CD4-positive, alpha-beta T cell treated with Interleukin-17A for 1 hour (primary cell): ENCODE measurements around the gene JPH3.

Experiments used
- DNase-seq: peaks from one replicate; pipeline ENCODE4 v3.0.0-alpha.2; 2020

Gene JPH3

GRCh38 chr16:87601401-87601981 is 817 bp upstream of the JPH3 start:
- DNase-seq: no peak

DNA sequence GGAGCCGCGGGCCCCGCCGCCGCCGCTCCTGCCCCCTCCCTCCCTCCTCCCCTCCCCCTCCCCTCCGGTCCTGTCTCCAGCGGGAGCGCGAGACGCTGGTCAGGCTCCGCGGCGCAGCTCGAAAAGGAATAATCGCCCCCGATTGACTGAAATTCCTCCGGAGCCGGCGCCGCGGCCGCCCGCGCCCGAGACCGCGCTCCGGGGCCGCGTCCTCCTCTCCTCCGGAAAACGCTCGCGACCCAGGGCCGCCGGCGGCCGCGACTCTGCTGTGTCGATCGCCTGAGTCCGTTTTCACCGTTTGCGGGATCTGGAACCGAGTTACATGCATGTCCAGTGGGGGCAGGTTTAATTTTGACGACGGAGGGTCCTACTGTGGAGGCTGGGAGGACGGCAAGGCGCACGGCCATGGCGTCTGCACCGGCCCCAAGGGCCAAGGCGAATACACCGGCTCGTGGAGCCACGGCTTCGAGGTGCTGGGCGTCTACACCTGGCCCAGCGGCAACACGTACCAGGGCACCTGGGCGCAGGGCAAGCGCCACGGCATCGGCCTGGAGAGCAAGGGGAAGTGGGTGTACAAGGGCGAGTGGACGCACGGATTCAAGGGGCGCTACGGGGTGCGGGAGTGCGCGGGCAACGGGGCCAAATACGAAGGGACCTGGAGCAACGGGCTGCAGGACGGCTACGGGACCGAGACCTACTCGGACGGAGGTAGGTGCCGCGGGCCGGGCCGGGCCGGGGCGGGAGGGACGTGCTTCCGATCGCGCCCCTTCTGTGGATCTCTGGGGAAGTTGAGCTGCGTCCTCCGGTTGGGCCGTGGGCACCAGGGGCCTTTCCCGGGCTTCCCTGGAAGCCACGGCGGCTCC is 744 bp downstream of the JPH3 start:
- DNase-seq: no peak

GRCh38 chr16:87603684-87604633 is 1.7 kb downstream of the JPH3 start:
- no peak for DNase-seq

DNA sequence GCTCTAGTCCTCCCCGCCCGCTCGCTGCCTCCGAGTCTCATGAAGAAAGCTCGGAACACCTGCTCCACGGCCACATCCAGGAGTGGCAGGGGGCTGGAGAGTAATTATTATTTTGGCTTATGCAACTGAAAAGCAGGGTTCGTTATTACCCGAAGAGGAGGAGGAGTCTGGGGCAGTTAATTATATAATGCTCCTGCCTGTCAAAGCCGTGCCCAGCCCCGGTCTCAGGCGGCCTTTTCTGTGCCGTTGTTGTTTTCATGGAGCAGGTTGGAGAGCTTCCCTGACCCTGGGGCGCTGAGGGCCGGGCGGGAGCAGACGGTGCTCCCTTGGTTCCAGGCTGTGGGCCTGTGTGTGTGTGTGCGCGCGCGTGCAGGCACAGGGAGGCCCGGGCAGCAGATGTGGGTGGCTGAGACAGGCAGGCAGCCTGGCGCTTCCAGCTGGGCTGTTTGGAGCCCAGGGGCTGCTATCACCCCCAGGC is 2.4 kb downstream of the JPH3 start:
- DNase-seq: no peak

DNA sequence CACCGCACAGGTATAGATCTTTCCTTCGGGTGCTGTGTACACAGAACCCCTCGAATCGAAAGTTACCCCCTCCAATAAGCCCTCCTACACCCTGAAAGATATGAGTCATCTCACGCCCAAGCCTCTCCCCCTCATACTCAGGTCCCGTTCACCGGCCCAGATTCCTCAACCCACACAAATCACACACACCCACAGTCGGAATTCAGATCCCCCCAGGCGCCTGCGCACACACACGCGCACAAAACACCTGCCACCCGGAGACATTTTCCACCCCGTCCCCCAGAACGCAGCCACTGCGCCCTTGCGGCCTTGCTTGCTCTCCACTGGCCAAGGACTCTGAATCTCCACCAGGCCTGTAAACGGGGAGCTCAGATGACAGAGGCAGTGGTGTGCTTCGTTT is 4.9 kb downstream of the JPH3 start:
- no peak for DNase-seq

GRCh38 chr16:87607871-87608270 is 5.6 kb downstream of the JPH3 start:
- DNase-seq: no peak

DNA sequence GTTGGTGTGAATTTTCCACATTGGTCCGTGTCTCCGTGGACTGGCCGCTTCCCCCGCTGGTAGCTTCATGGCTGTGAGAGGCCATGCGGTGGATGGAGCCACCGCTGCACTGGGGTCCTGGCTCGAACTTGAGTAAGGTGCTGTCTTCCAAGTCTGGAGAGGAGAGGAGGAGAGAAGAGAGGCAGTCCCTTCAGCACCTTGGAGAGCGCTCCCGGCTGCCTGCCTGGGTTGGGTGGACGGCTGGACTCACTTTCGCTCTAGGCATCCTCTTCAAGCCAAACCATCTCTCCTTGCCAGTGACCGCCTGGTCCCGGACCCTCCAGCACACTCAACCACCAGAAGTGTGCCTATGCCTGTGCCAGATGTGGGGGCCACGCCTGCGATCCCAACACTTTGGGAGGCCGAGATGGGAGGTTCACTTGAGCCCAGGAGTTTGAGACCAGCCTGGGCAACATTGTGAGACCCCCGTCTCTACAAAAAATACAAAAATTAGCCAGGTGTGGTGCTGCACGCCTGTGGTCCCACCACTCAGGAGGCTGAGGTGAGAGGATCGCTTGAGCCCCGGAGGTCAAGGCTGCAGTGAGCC is 6.2 kb downstream of the JPH3 start:
- peak; percentile 18 for DNase-seq

DNA sequence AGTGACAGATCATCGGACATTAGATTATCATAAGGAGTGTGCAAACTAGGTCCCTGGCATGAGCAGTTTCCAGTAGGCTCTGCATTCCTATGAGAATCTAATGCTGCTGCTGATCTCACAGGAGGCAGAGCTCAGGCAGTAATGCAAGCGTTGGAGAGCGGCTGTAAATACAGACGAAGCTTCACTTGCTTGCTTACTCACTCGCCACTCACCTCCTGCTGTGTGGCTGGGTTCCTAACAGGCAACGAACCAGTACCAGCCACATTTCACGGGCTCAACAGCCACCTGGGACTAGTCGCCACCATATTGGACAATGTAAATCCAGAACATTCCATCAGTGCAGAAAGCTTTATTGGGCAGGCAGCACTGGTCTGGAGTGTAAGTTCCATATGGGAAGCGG is 7.7 kb downstream of the JPH3 start:
- no peak for DNase-seq

- DNase-seq: no peak
Measured at GRCh38 chr16:87611456-87611855, 9.1 kb downstream of the JPH3 start.

GRCh38 chr16:87613961-87614360 is 11.7 kb downstream of the JPH3 start:
- no peak for DNase-seq

GRCh38 chr16:87615621-87616041 is 13.3 kb downstream of the JPH3 start:
- DNase-seq: no peak

GRCh38 chr16:87616556-87616955 is 14.2 kb downstream of the JPH3 start:
- DNase-seq: no peak

- DNase-seq: no peak
Measured at GRCh38 chr16:87618216-87618615, 15.9 kb downstream of the JPH3 start.

- DNase-seq: no peak
Measured at GRCh38 chr16:87619360-87620200, 17.3 kb downstream of the JPH3 start.

DNA sequence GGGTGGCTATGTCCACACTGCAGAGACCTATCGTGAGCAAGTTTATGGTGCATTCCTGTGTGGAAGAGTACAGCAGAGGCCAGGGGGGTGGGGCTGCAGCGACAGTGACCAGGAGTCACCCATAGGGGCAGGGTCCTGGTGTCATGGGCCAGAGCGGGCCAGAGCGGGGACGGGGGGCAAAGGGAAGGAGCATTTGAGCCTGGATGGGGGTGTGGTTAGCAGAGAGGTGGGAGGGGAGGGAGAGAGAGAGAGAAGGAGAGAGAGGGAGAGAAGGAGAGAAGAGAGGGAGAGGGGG is 17.8 kb downstream of the JPH3 start:
- DNase-seq: no peak

- DNase-seq: no peak
Measured at GRCh38 chr16:87621550-87621829, 19.2 kb downstream of the JPH3 start.

- DNase-seq: no peak
Measured at GRCh38 chr16:87621976-87622713, 19.8 kb downstream of the JPH3 start.

GRCh38 chr16:87622756-87623319 is 20.5 kb downstream of the JPH3 start:
- DNase-seq: no peak

DNA sequence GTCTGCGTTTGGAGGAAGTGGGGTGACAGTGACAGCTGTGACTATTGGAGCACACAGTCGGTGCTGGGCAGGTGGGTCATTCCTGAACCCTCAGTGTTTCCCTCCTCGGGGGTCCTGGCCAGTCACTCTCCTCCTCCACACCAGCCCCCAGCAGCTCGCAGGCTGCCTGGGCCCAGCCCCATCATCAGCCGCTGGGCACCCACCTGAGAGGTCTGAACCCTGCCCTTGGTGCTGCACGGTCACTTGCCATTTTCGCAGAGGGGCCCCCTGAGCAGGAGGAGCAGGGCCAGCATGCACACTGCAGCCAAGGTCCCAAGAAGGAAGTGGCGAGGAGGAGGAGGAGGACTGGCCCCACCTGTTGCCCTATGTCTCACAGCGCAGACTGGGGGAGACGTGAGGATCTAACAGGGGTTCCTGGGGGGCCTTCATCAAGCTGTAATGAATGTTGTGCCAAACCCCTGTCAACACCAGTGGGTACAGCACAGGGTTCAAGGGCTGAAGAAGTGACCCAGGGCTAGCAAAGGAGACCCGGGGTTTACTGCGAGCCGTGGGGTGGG is 23.0 kb downstream of the JPH3 start:
- DNase-seq: no peak

- DNase-seq: no peak
Measured at GRCh38 chr16:87626401-87626800, 24.1 kb downstream of the JPH3 start.

DNA sequence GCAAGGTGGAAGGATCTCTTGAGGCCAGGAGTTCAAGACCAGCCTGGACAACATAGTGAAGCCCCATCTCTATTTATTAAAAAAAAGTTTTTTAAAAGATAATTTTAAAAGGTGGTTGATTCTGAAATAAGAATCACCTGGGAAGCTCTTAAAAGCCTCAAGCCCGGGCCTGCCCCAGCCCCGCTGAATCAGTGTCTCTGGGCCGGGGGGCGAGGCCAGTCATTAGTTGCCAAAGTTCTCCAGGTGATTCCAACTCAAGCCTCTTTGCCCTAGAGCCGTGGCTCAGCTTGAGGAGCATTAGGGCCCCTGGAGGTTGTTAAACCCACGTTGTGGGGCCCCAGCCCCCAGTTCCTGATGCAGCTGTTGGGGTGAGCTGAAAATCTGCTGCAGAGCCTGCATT is 24.6 kb downstream of the JPH3 start:
- no peak for DNase-seq
